ENCODE results near the gene KLF13. TPM values are rescaled to one million over a fixed set of nuclear protein-coding genes. Genes with fewer than 3 reads are reported as not detected.

Gene KLF13
- total RNA-seq, 1 donor from 2014 or later = 62.3 TPM

DNA sequence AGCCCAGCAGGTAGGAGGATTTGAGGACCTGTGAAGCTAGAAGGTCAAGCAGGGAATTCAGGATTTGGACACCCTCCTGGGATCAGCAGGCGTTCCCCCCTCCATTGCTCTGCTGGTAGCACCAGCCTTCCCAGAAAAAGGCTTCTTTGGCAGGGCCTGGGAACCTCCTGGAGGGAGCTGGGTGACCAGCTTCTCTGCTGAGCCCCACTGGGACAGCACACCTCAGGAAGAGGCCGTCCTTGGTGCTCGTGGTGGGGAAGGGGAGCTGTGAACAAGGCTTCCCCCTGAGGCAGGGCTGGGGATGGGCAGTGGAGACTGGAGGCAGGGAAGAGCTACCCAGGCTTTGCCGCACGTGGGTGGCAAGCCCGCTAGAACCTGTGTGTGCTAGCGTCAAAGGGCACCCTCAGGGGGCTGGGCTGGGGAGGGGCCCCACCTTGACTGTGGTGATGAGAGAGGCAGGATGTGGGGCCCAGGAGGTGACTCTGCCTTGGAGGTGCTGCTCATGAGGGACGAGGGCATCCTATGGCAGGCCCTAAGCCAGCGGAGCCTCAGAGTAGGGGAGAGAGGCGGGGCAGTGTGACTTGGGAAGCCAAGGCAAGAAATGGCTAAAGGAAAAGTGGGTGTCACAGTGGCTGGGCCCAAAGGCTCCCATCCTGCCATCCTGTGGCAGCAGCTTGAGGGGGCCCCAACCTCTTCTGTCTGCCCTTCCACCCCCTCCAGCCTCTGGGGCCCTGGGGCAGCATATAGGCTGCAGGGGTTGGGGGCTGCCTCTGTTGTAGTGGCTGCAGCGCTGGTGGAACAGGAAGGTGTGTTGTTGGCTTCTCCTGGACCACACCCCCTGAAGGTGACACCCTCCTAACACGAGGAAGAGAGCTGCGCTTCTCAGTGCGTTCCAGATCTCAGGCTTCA, 20.7 kb downstream of the KLF13 start:
- Histone ChIP-seq H3K36me3 (peaks cover 7% of the 10 kb centered on the region), H3K27ac (replicated peaks) (peak overlapping the region; percentile 100), H3K4me3 (no peak overlapping the region), H3K27me3 (ENCODE audit: low read depth) (no peaks in the 10 kb centered on the region), H3K4me1 (peaks cover 100% of the 10 kb centered on the region), H3K9me3 (replicated peaks) (no peaks in the 10 kb centered on the region)
- no peak for TF ChIP-seq CTCF (IDR thresholded peaks at IDR 0.05; ENCODE audit: borderline replicate concordance)
- DNase-seq = no peak
- intact Hi-C loops (cut with micrococcal nuclease) = no loop called here

DNA sequence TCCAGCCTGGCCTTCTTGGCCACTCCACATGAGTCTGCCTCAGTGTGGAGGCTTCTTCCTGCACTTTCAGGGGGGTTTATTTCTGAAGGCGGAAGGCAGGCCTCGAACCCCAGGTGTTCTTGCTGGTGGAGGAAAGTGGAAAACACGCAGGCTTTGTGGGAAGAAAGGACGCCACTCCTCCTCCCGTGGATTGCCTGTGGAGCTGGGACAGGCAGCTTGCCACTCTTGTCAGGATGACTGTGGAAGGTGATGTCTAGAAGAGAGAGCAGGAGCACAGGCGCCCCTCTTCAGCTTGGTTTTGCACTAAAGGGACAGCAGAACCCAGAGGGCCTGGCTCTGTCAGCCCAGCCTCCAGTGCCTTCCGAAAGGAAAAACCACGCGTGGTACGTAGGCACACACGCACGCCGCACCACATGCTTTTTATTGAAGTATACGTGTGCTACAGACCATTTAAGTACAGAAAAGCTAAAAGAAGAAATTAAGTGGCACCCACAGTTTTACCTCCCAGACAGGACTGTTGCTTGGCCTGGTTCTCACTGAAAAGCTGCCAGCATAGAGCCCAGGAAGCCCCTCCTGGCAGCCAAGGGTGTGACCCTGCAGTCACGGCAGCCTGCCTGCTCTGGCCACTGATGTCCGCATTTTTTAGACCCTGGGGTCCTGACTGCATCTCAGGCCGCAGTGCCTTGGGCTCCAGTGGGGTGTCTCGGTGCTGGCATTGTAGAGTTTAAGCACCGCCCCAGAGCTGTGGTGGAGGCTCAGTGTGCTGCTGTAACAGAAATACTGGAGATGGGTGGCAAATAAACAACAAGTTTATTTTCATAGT, 21.6 kb downstream of the KLF13 start:
- intact Hi-C loops (cut with micrococcal nuclease) = no loop called here
- peak; percentile 13 for DNase-seq
- TF ChIP-seq CTCF (IDR thresholded peaks at IDR 0.05; ENCODE audit: borderline replicate concordance) = no peak
- Histone ChIP-seq H3K4me3 (no peak overlapping the region), H3K27me3 (ENCODE audit: low read depth) (no peaks in the 10 kb centered on the region), H3K4me1 (peaks cover 100% of the 10 kb centered on the region), H3K9me3 (replicated peaks) (no peaks in the 10 kb centered on the region), H3K27ac (replicated peaks) (peak overlapping the region; percentile 100), H3K36me3 (peaks cover 7% of the 10 kb centered on the region)

DNA sequence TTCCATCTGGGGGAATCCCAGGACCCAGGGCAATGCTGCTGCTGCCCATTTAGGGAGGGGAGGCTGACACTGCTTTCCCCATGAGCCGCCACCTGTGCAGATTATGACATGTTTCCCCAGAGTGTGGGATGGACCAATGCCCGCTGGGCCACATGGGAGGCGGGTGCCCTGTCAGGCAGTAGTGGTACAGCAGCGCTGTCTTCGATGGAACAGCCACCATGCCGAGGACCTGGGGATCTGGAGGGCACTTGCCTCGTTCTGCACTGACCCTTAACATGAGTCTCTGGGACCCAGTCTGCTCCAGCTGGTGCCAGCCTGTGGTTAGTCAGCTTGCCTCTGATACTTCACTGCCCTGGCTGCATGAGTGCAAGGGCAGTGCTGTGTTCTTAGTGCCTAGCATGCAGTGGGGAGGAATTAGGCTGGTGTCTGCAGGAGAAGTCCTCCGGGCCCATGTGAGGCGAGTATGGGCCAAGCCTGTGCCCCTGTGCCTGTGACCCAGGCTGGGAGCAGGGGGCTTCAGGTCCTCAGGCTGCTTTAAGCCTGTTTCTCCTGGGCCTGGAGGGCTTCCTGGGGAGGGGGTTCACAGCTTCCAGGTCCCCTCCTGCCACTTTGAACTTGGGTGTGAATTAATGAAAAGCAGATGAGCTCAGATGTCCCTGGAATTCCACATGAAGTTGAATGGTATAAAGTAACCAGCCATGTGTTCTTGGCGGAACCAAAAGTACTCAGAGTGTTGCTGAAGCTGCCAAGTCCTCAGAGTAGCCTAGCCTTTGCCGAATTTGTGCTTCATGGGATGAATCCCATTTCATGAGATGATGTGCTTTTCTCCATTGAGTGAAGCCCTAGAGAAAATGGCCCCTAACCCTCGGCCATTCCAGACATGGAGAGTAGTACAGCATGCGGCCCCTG, 22.9 kb downstream of the KLF13 start:
- TF ChIP-seq CTCF (IDR thresholded peaks at IDR 0.05; ENCODE audit: borderline replicate concordance) = no peak
- Histone ChIP-seq H3K4me1 (peaks cover 100% of the 10 kb centered on the region), H3K27me3 (ENCODE audit: low read depth) (no peaks in the 10 kb centered on the region), H3K9me3 (replicated peaks) (no peaks in the 10 kb centered on the region), H3K27ac (replicated peaks) (peak overlapping the region; percentile 100), H3K36me3 (peaks cover 7% of the 10 kb centered on the region), H3K4me3 (no peak overlapping the region)
- DNase-seq = peak; percentile 14
- intact Hi-C loops (cut with micrococcal nuclease) = no loop called here

DNA sequence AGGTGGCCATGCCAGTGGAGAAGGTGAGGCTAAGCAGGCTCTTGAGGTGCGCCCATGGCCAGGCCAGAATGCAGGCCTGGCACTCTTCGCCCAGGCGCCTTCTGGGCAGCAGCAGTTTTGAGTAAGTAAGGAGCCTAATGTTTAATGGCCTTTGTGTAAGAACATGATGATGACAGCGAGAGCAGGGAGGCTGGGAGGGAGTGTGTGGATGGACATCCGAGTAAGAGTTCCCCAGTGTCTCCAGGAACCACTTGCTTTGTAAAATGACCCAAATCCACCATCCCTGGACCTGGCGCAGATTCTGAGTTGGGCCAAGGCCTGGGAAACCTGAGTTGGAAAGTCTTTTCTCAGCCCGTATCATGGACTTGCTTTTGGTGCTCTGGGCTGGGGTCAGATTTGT, 24.1 kb downstream of the KLF13 start:
- peaks cover 7% of the 10 kb centered on the region for H3K36me3 ChIP-seq
- no peak for TF ChIP-seq CTCF (IDR thresholded peaks at IDR 0.05; ENCODE audit: borderline replicate concordance)
- peak overlapping the region; percentile 100 for H3K27ac ChIP-seq (replicated peaks)
- intact Hi-C loops (cut with micrococcal nuclease) = no loop called here
- H3K27me3 ChIP-seq (ENCODE audit: low read depth) = no peaks in the 10 kb centered on the region
- H3K9me3 ChIP-seq (replicated peaks) = no peaks in the 10 kb centered on the region
- H3K4me1 ChIP-seq = peaks cover 100% of the 10 kb centered on the region
- DNase-seq = no peak
- no peak overlapping the region for H3K4me3 ChIP-seq

DNA sequence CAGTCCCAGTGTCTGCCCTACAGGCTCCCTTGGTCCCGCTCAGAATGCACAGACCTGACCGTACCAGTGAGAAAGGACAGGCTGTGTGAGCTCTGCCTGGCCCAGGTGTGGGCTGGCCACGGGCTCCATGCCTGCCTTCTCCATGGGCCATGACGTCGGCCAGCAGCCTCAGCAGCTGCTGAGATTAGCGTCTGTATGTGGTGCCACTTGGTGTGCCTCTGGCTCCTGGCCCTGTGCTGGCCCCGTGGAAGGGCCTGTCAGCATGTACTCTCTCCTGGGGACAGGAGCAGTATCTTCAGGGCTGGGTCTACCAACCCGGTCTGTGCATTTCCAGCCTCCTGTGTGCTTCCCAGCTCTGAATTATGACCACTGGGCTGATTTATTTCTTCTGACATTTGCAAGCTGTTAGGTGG, 25.7 kb downstream of the KLF13 start:
- Histone ChIP-seq H3K27me3 (ENCODE audit: low read depth) (no peaks in the 10 kb centered on the region), H3K9me3 (replicated peaks) (no peaks in the 10 kb centered on the region), H3K4me1 (peaks cover 100% of the 10 kb centered on the region), H3K4me3 (peak overlapping the region; percentile 56), H3K36me3 (peaks cover 7% of the 10 kb centered on the region), H3K27ac (replicated peaks) (peak overlapping the region; percentile 100)
- no peak for TF ChIP-seq CTCF (IDR thresholded peaks at IDR 0.05; ENCODE audit: borderline replicate concordance)
- intact Hi-C loops (cut with micrococcal nuclease) = no loop called here
- DNase-seq = peak; percentile 84
